ENCODE measurements around the gene THADA.

THADA gene

GRCh38 chr2:43262951-43263350, 332.9 kb downstream of the THADA start:
- H3K36me3 ChIP-seq (ENCODE audit: low read length): no peaks in the 10 kb centered on the region
- H3K4me3 ChIP-seq (ENCODE audit: insufficient read depth, low read length, poor library complexity, severe bottlenecking): no peak overlapping the region
- no peaks in the 10 kb centered on the region for H3F3A ChIP-seq (ENCODE audit: insufficient read depth)
- no peaks in the 10 kb centered on the region for H3K79me2 ChIP-seq (ENCODE audit: insufficient read depth, low read length)
- H4K20me1 ChIP-seq (ENCODE audit: low read depth, low read length): no peaks in the 10 kb centered on the region
- H3K9ac ChIP-seq (ENCODE audit: low read length): no peak overlapping the region
- H3K9me2 ChIP-seq (replicated peaks; ENCODE audit: insufficient read depth, low read length): no peaks in the 10 kb centered on the region
- no peaks in the 10 kb centered on the region for H3K9me3 ChIP-seq (ENCODE audit: insufficient read depth, low read length)
- TF ChIP-seq CTCF (IDR thresholded peaks at IDR 0.05; ENCODE audit: insufficient read depth, low read length, poor library complexity, severe bottlenecking) (no peak), EZH2phosphoT487 (conservative IDR thresholded peaks at IDR 0.05; ENCODE audit: low read length) (no peak)
- H3K27ac ChIP-seq (ENCODE audit: low read depth, low read length): no peak overlapping the region
- no peak overlapping the region for H3K4me2 ChIP-seq (ENCODE audit: low read depth, low read length, poor library complexity, severe bottlenecking)
- no peak overlapping the region for H2AFZ ChIP-seq (ENCODE audit: low read depth, low read length, severe bottlenecking)
- H3K27me3 ChIP-seq (ENCODE audit: low read length): no peaks in the 10 kb centered on the region

- TF ChIP-seq EZH2phosphoT487 (conservative IDR thresholded peaks at IDR 0.05; ENCODE audit: low read length) (no peak), CTCF (IDR thresholded peaks at IDR 0.05; ENCODE audit: insufficient read depth, low read length, poor library complexity, severe bottlenecking) (no peak)
- H2AFZ ChIP-seq (ENCODE audit: low read depth, low read length, severe bottlenecking): no peak overlapping the region
- H3K9ac ChIP-seq (ENCODE audit: low read length): no peak overlapping the region
- no peak overlapping the region for H3K4me2 ChIP-seq (ENCODE audit: low read depth, low read length, poor library complexity, severe bottlenecking)
- no peaks in the 10 kb centered on the region for H3K9me3 ChIP-seq (ENCODE audit: insufficient read depth, low read length)
- no peaks in the 10 kb centered on the region for H3K9me2 ChIP-seq (replicated peaks; ENCODE audit: insufficient read depth, low read length)
- H3K27ac ChIP-seq (ENCODE audit: low read depth, low read length): no peak overlapping the region
- no peaks in the 10 kb centered on the region for H3F3A ChIP-seq (ENCODE audit: insufficient read depth)
- no peaks in the 10 kb centered on the region for H3K36me3 ChIP-seq (ENCODE audit: low read length)
- H3K27me3 ChIP-seq (ENCODE audit: low read length): no peaks in the 10 kb centered on the region
- no peaks in the 10 kb centered on the region for H3K79me2 ChIP-seq (ENCODE audit: insufficient read depth, low read length)
- H3K4me3 ChIP-seq (ENCODE audit: insufficient read depth, low read length, poor library complexity, severe bottlenecking): no peak overlapping the region
- H4K20me1 ChIP-seq (ENCODE audit: low read depth, low read length): no peaks in the 10 kb centered on the region
Measured at GRCh38 chr2:43262239-43262638, 333.6 kb downstream of the THADA start.

- H3K79me2 ChIP-seq (ENCODE audit: insufficient read depth, low read length): no peaks in the 10 kb centered on the region
- H3K9me3 ChIP-seq (ENCODE audit: insufficient read depth, low read length): no peaks in the 10 kb centered on the region
- no peak overlapping the region for H2AFZ ChIP-seq (ENCODE audit: low read depth, low read length, severe bottlenecking)
Measured at GRCh38 chr2:43259512-43259911, 336.3 kb downstream of the THADA start.

More at GRCh38 chr2:43259512-43259911, 336.3 kb downstream of the THADA start:
- H3K9ac ChIP-seq (ENCODE audit: low read length): no peak overlapping the region
- H3K9me2 ChIP-seq (replicated peaks; ENCODE audit: insufficient read depth, low read length): no peaks in the 10 kb centered on the region
- H3K4me3 ChIP-seq (ENCODE audit: insufficient read depth, low read length, poor library complexity, severe bottlenecking): no peak overlapping the region
- no peak overlapping the region for H3K27ac ChIP-seq (ENCODE audit: low read depth, low read length)
- TF ChIP-seq CTCF (IDR thresholded peaks at IDR 0.05; ENCODE audit: insufficient read depth, low read length, poor library complexity, severe bottlenecking): no peak
- TF ChIP-seq EZH2phosphoT487 (conservative IDR thresholded peaks at IDR 0.05; ENCODE audit: low read length): no peak
- H3K4me2 ChIP-seq (ENCODE audit: low read depth, low read length, poor library complexity, severe bottlenecking): no peak overlapping the region
- H4K20me1 ChIP-seq (ENCODE audit: low read depth, low read length): no peaks in the 10 kb centered on the region
- H3K36me3 ChIP-seq (ENCODE audit: low read length): no peaks in the 10 kb centered on the region
- H3F3A ChIP-seq (ENCODE audit: insufficient read depth): no peaks in the 10 kb centered on the region
- no peaks in the 10 kb centered on the region for H3K27me3 ChIP-seq (ENCODE audit: low read length)
